HG03342 (cell line): Measurements from ENCODE around the gene TCF21.
A peak's percentile ranks its signal among the peaks of the same experiment; 100 is the strongest.
"Not testable (repeated sequence)": the region's sequence is repeated elsewhere in the genome, so short reads cannot be mapped to it uniquely, and the experiment has no call there.

Source experiments
- ATAC-seq: cut with Tn5 transposase; IDR thresholded peaks from one replicate; pipeline ENCODE4 v1.9.1; 2021; ENCODE audit warnings: mild to moderate bottlenecking, moderate library complexity; ENCODE audit not compliant: unreplicated experiment

Gene TCF21

DNA sequence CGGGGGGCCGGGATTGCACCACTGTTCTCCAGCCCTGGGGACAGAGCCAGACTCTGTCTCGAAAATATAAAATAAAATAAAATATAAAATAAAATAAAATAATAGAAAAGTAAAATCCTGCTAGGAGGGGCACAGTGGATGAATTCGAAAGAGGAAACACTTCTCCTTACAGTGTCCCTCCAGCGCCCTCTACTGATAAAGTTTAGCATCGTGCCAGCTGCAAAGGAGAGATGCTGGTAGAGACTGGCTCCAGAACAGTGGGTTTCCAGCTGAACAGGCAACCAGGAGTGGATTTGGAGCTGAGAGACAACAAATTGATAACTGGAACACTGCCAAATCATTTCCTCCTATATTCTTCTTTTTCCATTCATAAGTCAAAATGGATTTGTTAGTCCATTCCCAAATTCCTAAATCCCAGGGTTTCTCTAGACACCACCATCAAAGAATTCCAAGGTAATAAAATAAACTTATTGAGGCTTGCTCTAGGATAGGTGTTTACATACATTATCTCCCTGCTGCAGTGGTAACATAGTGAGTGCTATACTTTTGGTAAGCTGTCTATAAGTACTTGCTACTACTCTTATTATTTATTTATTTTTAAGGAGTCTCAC lies 32.4 kb downstream of the TCF21 start:
- ATAC-seq: peak; percentile 67

- ATAC-seq: peak; percentile 82
Measured at GRCh38 chr6:133923938-133924593, 35.2 kb downstream of the TCF21 start.

GRCh38 chr6:133931221-133931620 lies 42.3 kb downstream of the TCF21 start:
- ATAC-seq: not testable (repeated sequence)

- ATAC-seq: not testable (repeated sequence)
Measured at GRCh38 chr6:133936352-133936751, 47.4 kb downstream of the TCF21 start.

DNA sequence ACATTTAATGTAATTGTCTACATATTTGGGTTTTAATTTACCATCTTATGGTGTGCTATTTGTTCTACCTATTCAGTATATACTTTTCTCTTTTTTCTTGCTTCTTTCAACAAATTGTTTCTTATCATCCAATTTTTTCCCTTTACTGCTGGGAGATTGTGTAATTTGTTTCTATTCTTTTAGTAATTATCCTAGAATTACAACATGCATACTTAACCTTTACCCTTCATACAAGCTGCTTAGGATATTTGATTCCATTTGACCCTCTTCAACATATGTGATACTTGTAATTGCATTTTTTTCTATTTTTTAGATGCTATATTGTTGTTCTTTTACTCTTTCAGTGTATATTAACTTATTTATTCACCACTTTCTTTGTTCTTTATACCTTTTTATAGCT lies 49.0 kb downstream of the TCF21 start:
- no peak for ATAC-seq

DNA sequence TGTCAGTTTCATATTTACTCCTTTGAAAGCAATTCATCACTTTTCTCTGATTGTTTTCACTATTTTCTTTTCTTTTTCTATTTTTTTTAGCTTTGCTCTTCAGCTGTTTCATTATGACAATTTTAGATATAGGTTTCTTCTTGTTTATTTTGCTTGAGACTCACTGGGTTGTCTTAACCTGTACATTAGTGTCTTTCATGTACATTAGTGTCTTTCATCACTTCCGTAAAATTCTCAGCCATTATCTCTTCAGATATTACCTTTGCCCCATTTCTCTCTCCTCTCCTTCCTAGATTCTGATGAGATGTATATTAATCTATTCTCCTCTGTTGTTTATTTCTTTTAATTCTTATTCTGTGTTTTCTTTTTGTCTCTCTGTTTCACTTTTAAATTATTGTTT lies 49.6 kb downstream of the TCF21 start:
- ATAC-seq: no peak

DNA sequence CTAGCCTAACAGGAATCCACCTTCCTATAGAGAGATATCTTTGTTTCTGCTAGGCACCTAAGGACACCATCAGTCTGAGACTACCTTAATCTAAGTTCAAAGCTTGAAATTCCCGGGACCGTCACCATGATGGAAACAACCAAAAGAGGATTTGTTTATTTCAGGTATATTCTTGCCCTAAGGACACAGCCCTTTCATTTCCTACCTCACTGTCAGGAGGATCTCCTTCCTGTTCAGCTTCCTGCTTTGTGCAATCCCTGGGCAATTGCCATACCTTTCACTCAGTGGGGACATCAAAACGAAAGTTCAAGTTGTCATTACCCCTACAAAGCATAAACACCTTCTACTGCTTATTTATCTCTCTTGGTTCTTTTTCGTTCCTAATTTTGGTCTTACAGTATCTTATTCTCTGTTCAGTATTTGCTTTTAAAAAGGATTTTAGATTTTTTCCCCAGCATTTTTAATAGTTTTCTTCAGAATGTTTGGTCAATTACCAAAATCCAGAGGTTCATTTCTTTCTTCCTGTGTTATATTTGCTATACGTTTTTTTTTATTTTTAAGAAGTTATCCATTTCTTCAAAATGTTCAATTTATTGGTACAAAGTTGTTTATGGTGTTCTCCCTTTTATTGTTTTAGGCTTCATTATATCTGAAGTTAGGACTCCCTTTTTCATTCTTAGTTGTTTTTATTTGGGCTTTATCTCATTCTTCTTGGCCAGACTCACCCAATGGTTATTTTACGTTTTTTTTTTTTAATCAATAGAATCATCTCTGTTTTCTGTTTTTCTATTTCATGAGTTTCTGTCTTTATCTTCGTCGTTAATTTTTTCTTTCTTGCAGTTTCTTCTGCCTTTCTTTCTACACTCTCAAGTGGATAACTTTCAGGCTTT lies 51.1 kb downstream of the TCF21 start:
- no peak for ATAC-seq
